Measurements from ENCODE around the gene FOXK1.

The FOXK1 gene

GRCh38 chr7:4650433-4651047, 31.6 kb upstream of the FOXK1 start:
- Histone ChIP-seq H3K27ac (ENCODE audit: low read depth, low read length) (no peak overlapping the region), H3K9me3 (ENCODE audit: control insufficient read depth, insufficient read depth, low read depth, low read length) (peaks cover 6% of the 10 kb centered on the region; the same call in 1 of the 2 replicates), H3K9ac (ENCODE audit: low read length) (no peak overlapping the region)

DNA sequence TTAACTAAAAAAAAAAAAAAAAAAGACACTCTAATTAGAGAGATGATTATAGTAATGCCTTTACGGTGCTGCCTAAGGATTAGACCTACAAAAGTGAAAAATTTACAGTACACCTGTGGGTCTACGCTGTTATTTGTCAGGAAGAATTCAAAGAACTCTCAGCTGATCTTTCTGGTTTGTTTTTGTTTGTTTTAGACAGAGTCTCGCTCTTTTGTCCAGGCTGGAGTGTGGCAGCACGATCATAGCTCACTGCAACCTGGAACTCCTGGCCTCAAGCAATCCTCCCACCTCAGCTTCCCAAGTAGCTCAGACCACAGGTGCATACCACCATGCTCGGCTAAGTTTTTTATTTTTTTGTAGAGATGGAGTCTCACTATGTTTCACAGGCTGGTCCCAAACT, 28.3 kb upstream of the FOXK1 start:
- Histone ChIP-seq H3K27me3 (ENCODE audit: control insufficient read depth, insufficient read depth, low read length) (no peaks in the 10 kb centered on the region), H3K27ac (ENCODE audit: low read depth, low read length) (no peak overlapping the region), H3K4me1 (ENCODE audit: control insufficient read depth, insufficient read depth, low read length) (peaks cover 3% of the 10 kb centered on the region; the same call in 1 of the 2 replicates), H3K9me3 (ENCODE audit: control insufficient read depth, insufficient read depth, low read depth, low read length) (peaks cover 13% of the 10 kb centered on the region), H3K36me3 (ENCODE audit: control insufficient read depth, insufficient read depth, low read length) (no peaks in the 10 kb centered on the region), H3K4me3 (ENCODE audit: low read depth, low read length) (no peak overlapping the region), H3K9ac (ENCODE audit: low read length) (no peak overlapping the region)

More at GRCh38 chr7:4650433-4651047, 31.6 kb upstream of the FOXK1 start:
- no peaks in the 10 kb centered on the region for H3K36me3 ChIP-seq (ENCODE audit: control insufficient read depth, insufficient read depth, low read length)
- H3K4me1 ChIP-seq (ENCODE audit: control insufficient read depth, insufficient read depth, low read length): peaks cover 3% of the 10 kb centered on the region; the same call in 1 of the 2 replicates
- H3K4me3 ChIP-seq (ENCODE audit: low read depth, low read length): no peak overlapping the region
- peaks cover 3% of the 10 kb centered on the region; the same call in 1 of the 2 replicates for H3K27me3 ChIP-seq (ENCODE audit: control insufficient read depth, insufficient read depth, low read length)

GRCh38 chr7:4655311-4655710, 26.8 kb upstream of the FOXK1 start:
- H3K4me3 ChIP-seq (ENCODE audit: low read depth, low read length): no peak overlapping the region

GRCh38 chr7:4655896-4656295, 26.2 kb upstream of the FOXK1 start:
- Histone ChIP-seq H3K36me3 (ENCODE audit: control insufficient read depth, insufficient read depth, low read length) (no peaks in the 10 kb centered on the region), H3K27ac (ENCODE audit: low read depth, low read length) (no peak overlapping the region), H3K9ac (ENCODE audit: low read length) (no peak overlapping the region), H3K4me1 (ENCODE audit: control insufficient read depth, insufficient read depth, low read length) (peaks cover 1% of the 10 kb centered on the region; the same call in 1 of the 2 replicates), H3K27me3 (ENCODE audit: control insufficient read depth, insufficient read depth, low read length) (no peaks in the 10 kb centered on the region), H3K4me3 (ENCODE audit: low read depth, low read length) (no peak overlapping the region), H3K9me3 (ENCODE audit: control insufficient read depth, insufficient read depth, low read depth, low read length) (peaks cover 22% of the 10 kb centered on the region)

More at GRCh38 chr7:4655311-4655710, 26.8 kb upstream of the FOXK1 start:
- Histone ChIP-seq H3K27ac (ENCODE audit: low read depth, low read length) (no peak overlapping the region), H3K36me3 (ENCODE audit: control insufficient read depth, insufficient read depth, low read length) (no peaks in the 10 kb centered on the region), H3K9me3 (ENCODE audit: control insufficient read depth, insufficient read depth, low read depth, low read length) (peaks cover 20% of the 10 kb centered on the region), H3K4me1 (ENCODE audit: control insufficient read depth, insufficient read depth, low read length) (peaks cover 3% of the 10 kb centered on the region; the same call in 1 of the 2 replicates), H3K27me3 (ENCODE audit: control insufficient read depth, insufficient read depth, low read length) (no peaks in the 10 kb centered on the region), H3K9ac (ENCODE audit: low read length) (no peak overlapping the region)

- H3K4me3 ChIP-seq (ENCODE audit: low read depth, low read length): no peak overlapping the region
Observed at GRCh38 chr7:4657640-4658417, 24.3 kb upstream of the FOXK1 start.

DNA sequence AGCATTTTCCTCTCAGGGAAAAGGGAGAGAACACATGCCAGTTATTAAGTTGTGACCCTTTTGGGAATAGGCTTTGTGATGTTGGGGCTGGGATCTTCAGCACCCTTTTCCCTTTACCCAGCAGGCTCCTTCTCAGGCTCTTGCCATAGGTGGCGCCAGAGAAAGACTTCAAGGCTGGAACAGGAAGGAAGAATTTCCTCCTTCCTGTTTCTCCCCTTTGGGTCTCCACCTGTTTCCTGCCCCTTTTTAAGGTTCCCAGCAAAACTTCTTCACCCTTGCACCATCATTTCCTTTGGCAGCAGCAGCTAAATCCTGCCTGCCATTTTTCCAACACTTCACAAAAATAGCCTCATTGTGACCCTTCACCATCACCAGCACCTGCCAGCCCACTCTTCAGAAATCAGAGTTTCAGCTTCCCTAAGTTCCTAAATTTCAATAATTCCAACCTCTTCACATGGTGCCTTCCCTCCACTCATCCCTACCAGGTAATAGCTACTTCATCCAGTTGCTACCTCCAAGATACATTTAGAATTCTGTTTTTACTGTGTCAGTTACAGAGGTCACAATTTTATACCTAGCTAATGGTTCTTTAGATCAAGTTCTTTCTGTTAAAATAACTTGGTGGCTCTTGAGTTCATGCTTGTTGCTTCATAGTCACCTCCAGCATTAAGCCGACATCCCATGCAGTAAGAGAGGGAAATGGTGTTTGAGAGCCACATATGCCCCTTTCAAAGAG, 22.4 kb upstream of the FOXK1 start:
- Histone ChIP-seq H3K27ac (ENCODE audit: low read depth, low read length) (no peak overlapping the region), H3K9ac (ENCODE audit: low read length) (no peak overlapping the region), H3K27me3 (ENCODE audit: control insufficient read depth, insufficient read depth, low read length) (no peaks in the 10 kb centered on the region), H3K4me3 (ENCODE audit: low read depth, low read length) (no peak overlapping the region), H3K4me1 (ENCODE audit: control insufficient read depth, insufficient read depth, low read length) (no peaks in the 10 kb centered on the region), H3K9me3 (ENCODE audit: control insufficient read depth, insufficient read depth, low read depth, low read length) (peaks cover 22% of the 10 kb centered on the region), H3K36me3 (ENCODE audit: control insufficient read depth, insufficient read depth, low read length) (no peaks in the 10 kb centered on the region)

More at GRCh38 chr7:4657640-4658417, 24.3 kb upstream of the FOXK1 start:
- Histone ChIP-seq H3K9me3 (ENCODE audit: control insufficient read depth, insufficient read depth, low read depth, low read length) (peaks cover 22% of the 10 kb centered on the region), H3K36me3 (ENCODE audit: control insufficient read depth, insufficient read depth, low read length) (no peaks in the 10 kb centered on the region), H3K27ac (ENCODE audit: low read depth, low read length) (no peak overlapping the region), H3K9ac (ENCODE audit: low read length) (no peak overlapping the region), H3K4me1 (ENCODE audit: control insufficient read depth, insufficient read depth, low read length) (no peaks in the 10 kb centered on the region), H3K27me3 (ENCODE audit: control insufficient read depth, insufficient read depth, low read length) (no peaks in the 10 kb centered on the region)

DNA sequence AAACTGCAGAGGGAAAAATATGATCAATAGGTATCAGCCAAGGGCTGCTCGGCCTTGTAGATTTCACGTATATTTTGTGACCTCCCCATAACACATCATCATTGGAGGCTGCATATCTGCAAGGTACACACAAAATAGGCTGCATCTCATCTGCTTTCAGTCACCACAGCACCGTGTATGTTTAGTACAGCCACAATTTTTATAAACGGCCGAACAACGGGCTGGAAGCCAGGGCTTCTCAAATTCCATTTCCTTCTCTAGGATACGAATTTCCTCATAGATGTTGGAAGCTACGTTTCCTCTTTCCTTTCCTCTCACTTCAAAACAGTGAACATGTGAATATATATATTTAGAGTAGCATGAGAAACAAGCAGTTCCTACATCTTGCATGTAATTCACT, 20.2 kb upstream of the FOXK1 start:
- Histone ChIP-seq H3K4me3 (ENCODE audit: low read depth, low read length) (no peak overlapping the region), H3K9ac (ENCODE audit: low read length) (no peak overlapping the region), H3K9me3 (ENCODE audit: control insufficient read depth, insufficient read depth, low read depth, low read length) (peaks cover 22% of the 10 kb centered on the region), H3K4me1 (ENCODE audit: control insufficient read depth, insufficient read depth, low read length) (no peaks in the 10 kb centered on the region), H3K27ac (ENCODE audit: low read depth, low read length) (no peak overlapping the region), H3K27me3 (ENCODE audit: control insufficient read depth, insufficient read depth, low read length) (no peaks in the 10 kb centered on the region), H3K36me3 (ENCODE audit: control insufficient read depth, insufficient read depth, low read length) (no peaks in the 10 kb centered on the region)

DNA sequence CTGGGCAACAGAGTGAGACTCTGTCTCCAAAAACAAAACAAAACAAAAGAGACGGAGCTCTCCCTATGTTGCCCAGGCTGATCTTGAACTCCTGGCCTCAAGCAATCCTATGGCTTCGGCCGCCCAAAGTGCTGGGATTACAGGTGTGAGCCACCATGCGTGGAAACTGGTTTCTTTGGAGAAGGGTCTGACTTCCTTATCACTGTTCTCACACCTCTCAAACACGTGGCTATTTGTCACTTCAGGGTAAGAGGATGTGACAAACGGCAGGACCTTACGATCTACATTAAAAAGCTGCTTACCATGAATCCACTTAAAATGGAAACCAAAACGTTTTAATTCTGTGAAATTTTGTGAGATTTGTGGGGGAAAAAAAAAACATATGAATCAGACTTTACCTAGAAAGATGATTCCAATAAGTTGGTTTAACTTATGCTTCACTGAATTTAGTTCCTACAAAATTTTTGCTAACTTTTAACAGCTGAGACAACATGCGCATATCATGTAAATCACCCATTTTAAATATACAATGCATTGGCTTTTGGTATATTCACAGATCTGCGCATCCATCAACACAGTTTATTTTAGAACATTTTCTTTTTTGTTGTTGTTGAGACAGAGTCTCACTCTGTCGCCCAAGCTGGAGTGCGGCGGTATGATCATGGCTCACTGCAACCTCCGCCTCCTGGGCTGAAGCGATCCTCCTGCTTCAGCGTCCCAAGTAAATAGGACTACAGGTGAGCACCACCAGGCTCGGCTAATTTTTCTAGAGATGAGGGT, 18.7 kb upstream of the FOXK1 start:
- Histone ChIP-seq H3K27me3 (ENCODE audit: control insufficient read depth, insufficient read depth, low read length) (no peaks in the 10 kb centered on the region), H3K4me3 (ENCODE audit: low read depth, low read length) (no peak overlapping the region), H3K9ac (ENCODE audit: low read length) (no peak overlapping the region), H3K36me3 (ENCODE audit: control insufficient read depth, insufficient read depth, low read length) (no peaks in the 10 kb centered on the region), H3K4me1 (ENCODE audit: control insufficient read depth, insufficient read depth, low read length) (no peaks in the 10 kb centered on the region), H3K9me3 (ENCODE audit: control insufficient read depth, insufficient read depth, low read depth, low read length) (peaks cover 12% of the 10 kb centered on the region), H3K27ac (ENCODE audit: low read depth, low read length) (no peak overlapping the region)

DNA sequence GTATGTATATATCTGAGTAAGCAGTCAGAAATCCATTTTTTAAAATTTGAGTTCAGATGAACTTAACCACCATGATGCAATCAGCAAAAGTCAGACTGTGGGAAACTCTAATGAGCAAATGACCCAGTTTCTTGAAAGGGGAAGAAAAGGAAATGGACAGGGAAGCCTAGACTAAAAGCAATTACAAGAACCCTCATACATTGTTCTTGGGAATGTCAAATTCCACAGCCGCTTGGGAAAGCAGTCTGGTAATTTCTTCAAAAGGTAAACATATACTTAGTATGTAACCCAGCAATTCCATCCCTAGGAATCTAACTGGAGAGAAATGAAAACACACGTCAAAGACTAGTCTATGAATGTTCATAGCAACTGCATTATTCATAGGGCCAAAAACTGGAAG, 16.4 kb upstream of the FOXK1 start:
- H3K9ac ChIP-seq (ENCODE audit: low read length): no peak overlapping the region
- no peaks in the 10 kb centered on the region for H3K36me3 ChIP-seq (ENCODE audit: control insufficient read depth, insufficient read depth, low read length)
- no peak overlapping the region for H3K4me3 ChIP-seq (ENCODE audit: low read depth, low read length)
- H3K27ac ChIP-seq (ENCODE audit: low read depth, low read length): no peak overlapping the region
- H3K9me3 ChIP-seq (ENCODE audit: control insufficient read depth, insufficient read depth, low read depth, low read length): peaks cover 3% of the 10 kb centered on the region
- no peaks in the 10 kb centered on the region for H3K27me3 ChIP-seq (ENCODE audit: control insufficient read depth, insufficient read depth, low read length)
- H3K4me1 ChIP-seq (ENCODE audit: control insufficient read depth, insufficient read depth, low read length): no peaks in the 10 kb centered on the region

GRCh38 chr7:4667776-4668509, 14.2 kb upstream of the FOXK1 start:
- no peak overlapping the region for H3K4me3 ChIP-seq (ENCODE audit: low read depth, low read length)
- H3K36me3 ChIP-seq (ENCODE audit: control insufficient read depth, insufficient read depth, low read length): no peaks in the 10 kb centered on the region
- peaks cover 17% of the 10 kb centered on the region for H3K9me3 ChIP-seq (ENCODE audit: control insufficient read depth, insufficient read depth, low read depth, low read length)
- H3K27me3 ChIP-seq (ENCODE audit: control insufficient read depth, insufficient read depth, low read length): peaks cover 10% of the 10 kb centered on the region; the same call in 1 of the 2 replicates
- H3K9ac ChIP-seq (ENCODE audit: low read length): no peak overlapping the region
- H3K27ac ChIP-seq (ENCODE audit: low read depth, low read length): no peak overlapping the region
- H3K4me1 ChIP-seq (ENCODE audit: control insufficient read depth, insufficient read depth, low read length): no peaks in the 10 kb centered on the region
